K562 (cell line): ENCODE data around the gene TEPSIN. TPM values are rescaled to one million over a fixed set of nuclear protein-coding genes. Genes with fewer than 3 reads are reported as not detected.

Experiments used
- BRD9 ChIP-seq: fragments of 450-650 bp; IDR thresholded peaks from 2 replicates; pipeline ENCODE4 v1.6.1; 2018; ENCODE audit warnings: low read depth; ENCODE audit not compliant: partially characterized antibody
- ELF2 ChIP-seq: fragments of 250-450 bp; sonication (Bioruptor Pico); IDR thresholded peaks from 2 replicates; pipeline ENCODE4 v1.5.0; 2021; ENCODE audit warnings: mild to moderate bottlenecking
- ESRRB ChIP-seq: fragments of 250-450 bp; sonication (Bioruptor Pico); IDR thresholded peaks from 2 replicates; pipeline ENCODE4 v1.5.0; 2020; ENCODE audit warnings: mild to moderate bottlenecking, moderate library complexity, borderline replicate concordance
- GABPA ChIP-seq: fragments of 200-800 bp; sonication (Bioruptor generic); conservative IDR thresholded peaks from 2 replicates; pipeline ENCODE4 v1.6.1; 2016; ENCODE audit warnings: low read depth, missing genetic modification characterization, missing compliant biosample characterization
- GABPB1 ChIP-seq: sonication (generic); formaldehyde crosslinking; IDR thresholded peaks from 2 replicates; pipeline ENCODE4 v1.8.0; 2022; ENCODE audit warnings: mild to moderate bottlenecking, missing genetic modification reagents
- HDAC1 ChIP-seq, 2 experiments: fragments of 450-650 bp; IDR thresholded peaks; 2 replicates each; pipeline ENCODE4 v1.6.1; 2016 to 2017; ENCODE audit warnings: inconsistent platforms in 1 of 2, mild to moderate bottlenecking in 1 of 2, moderate library complexity in 1 of 2
- KDM5B ChIP-seq: fragments of 200-600 bp; sonication (generic); IDR thresholded peaks from 2 replicates; pipeline ENCODE4 v1.6.1; 2012; ENCODE audit warnings: low read depth, mild to moderate bottlenecking, moderate library complexity, low read length, control low read depth, inconsistent platforms; ENCODE audit not compliant: insufficient replicate concordance
- L3MBTL2 ChIP-seq: fragments of 450-650 bp; IDR thresholded peaks from 2 replicates; pipeline ENCODE4 v1.6.1; 2016; ENCODE audit warnings: mild to moderate bottlenecking, moderate library complexity
- LCOR ChIP-seq: sonication (generic); formaldehyde crosslinking; IDR thresholded peaks from 2 replicates; pipeline ENCODE4 v1.8.0; 2022; ENCODE audit warnings: mild to moderate bottlenecking, missing genetic modification reagents
- MAX ChIP-seq: sonication (generic); formaldehyde crosslinking; IDR thresholded peaks from 2 replicates; pipeline ENCODE4 v1.9.0; 2022; ENCODE audit warnings: mild to moderate bottlenecking, missing genetic modification reagents
- MBD2 ChIP-seq: sonication (generic); IDR thresholded peaks from 2 replicates; pipeline ENCODE4 v1.6.1; 2016; ENCODE audit warnings: low read depth, borderline replicate concordance
- NCOA6 ChIP-seq: fragments of 450-650 bp; IDR thresholded peaks from 2 replicates; pipeline ENCODE4 v1.6.1; 2017; ENCODE audit warnings: mild to moderate bottlenecking
- NUFIP1 ChIP-seq: fragments of 450-650 bp; IDR thresholded peaks from 2 replicates; pipeline ENCODE4 v1.6.1; 2018; ENCODE audit not compliant: partially characterized antibody
- PHF20 ChIP-seq: fragments of 450-650 bp; IDR thresholded peaks from 2 replicates; pipeline ENCODE4 v1.6.1; 2018; ENCODE audit not compliant: partially characterized antibody
- RBBP5 ChIP-seq: fragments of 200-600 bp; sonication (generic); IDR thresholded peaks from 2 replicates; pipeline ENCODE4 v1.6.1; 2012; ENCODE audit warnings: borderline replicate concordance, mild to moderate bottlenecking, low read length, control low read depth, inconsistent platforms; ENCODE audit not compliant: insufficient read depth, poor library complexity, severe bottlenecking
- RNF2 ChIP-seq: sonication (generic); IDR thresholded peaks from 2 replicates; pipeline ENCODE4 v1.6.1; 2016
- RUNX1 ChIP-seq: sonication (generic); IDR thresholded peaks from 2 replicates; pipeline ENCODE4 v1.6.1; 2016; ENCODE audit warnings: antibody characterized with exemption, low read depth
- SMAD1 ChIP-seq: fragments of 150-350 bp; IDR thresholded peaks from 2 replicates; pipeline ENCODE4 v1.6.1; 2014; ENCODE audit warnings: low read length, low read depth; ENCODE audit not compliant: partially characterized antibody
- SP2 ChIP-seq: IDR thresholded peaks from 2 replicates; pipeline ENCODE4 v1.6.1; 2011; ENCODE audit warnings: mild to moderate bottlenecking, low read depth, low read length, moderate library complexity; ENCODE audit not compliant: poor library complexity, severe bottlenecking; ENCODE audit errors: extremely low read depth
- ZBTB34 ChIP-seq: fragments of 250-450 bp; sonication (Bioruptor Pico); IDR thresholded peaks from 2 replicates; pipeline ENCODE4 v1.8.0; 2021; ENCODE audit warnings: mild to moderate bottlenecking, moderate library complexity
- ZFP36 ChIP-seq: fragments of 150-350 bp; IDR thresholded peaks from 2 replicates; pipeline ENCODE4 v1.6.1; 2018; ENCODE audit warnings: low read length, low read depth; ENCODE audit not compliant: partially characterized antibody
- ZFX ChIP-seq: sonication (generic); formaldehyde crosslinking; IDR thresholded peaks from 2 replicates; pipeline ENCODE4 v1.8.0; 2022; ENCODE audit warnings: mild to moderate bottlenecking, missing genetic modification reagents, moderate library complexity
- ZZZ3 ChIP-seq: fragments of 450-650 bp; IDR thresholded peaks from 2 replicates; pipeline ENCODE4 v1.6.1; 2016; ENCODE audit warnings: antibody characterized with exemption, mild to moderate bottlenecking, moderate library complexity
- polyA plus RNA-seq, 8 experiments: library from polyadenylated mRNA; depleted of rRNA in 4 of 8; stranded (reverse) in 5 of 8; unstranded in 3 of 8; fragments of >200 nt; fragmentation: Nextera tagmentation in 2 of 8; fragmentation: Illumina TruSeq in 1 of 8; extraction: Ambion mirVana in 2 of 8; extraction: Trizol in 1 of 8; gene quantifications; 2 replicates each; pipeline versions ENCODE4 v1.2.1 to v1.2.3, GENCODE V29; 2011 to 2014; ENCODE audit warnings: inconsistent platforms in 1 of 8, missing spikeins in 1 of 8
- total RNA-seq, 7 experiments: library from RNA; depleted of rRNA in 6 of 7; stranded (reverse); fragments of >200 nt in 6 of 7; fragmentation: Illumina TruSeq in 2 of 7; extraction: Trizol in 2 of 7; gene quantifications; 2 replicates each; pipeline versions ENCODE4 v1.2.1 to v1.2.3, GENCODE V29; 2011 to 2021; ENCODE audit warnings: low replicate concordance in 1 of 7
- TF ChIP-seq, protein P1 (sequence below), 2 experiments: fragments of 450-650 bp in 1 of 2; sonication (generic) in 1 of 2; formaldehyde crosslinking in 1 of 2; IDR thresholded peaks in 1 of 2; conservative IDR thresholded peaks in 1 of 2; 2 replicates each; pipeline versions ENCODE4 v1.6.1 to v1.8.1; 2016 to 2023; ENCODE audit warnings: mild to moderate bottlenecking in 2 of 2, moderate library complexity in 2 of 2, inconsistent platforms in 1 of 2, missing genetic modification reagents in 1 of 2
- TF ChIP-seq, protein P2 (sequence below): sonication (generic); formaldehyde crosslinking; IDR thresholded peaks from 2 replicates; pipeline ENCODE4 v1.8.0; 2022; ENCODE audit warnings: missing genetic modification reagents, mild to moderate bottlenecking, moderate library complexity, borderline replicate concordance

TEPSIN gene
- total and polyA plus RNA-seq, 9 of the 15 experiments (the other 6 are each of a cell fraction or from before 2014, with no cell fraction given), result 0.80 to 29.8 (median 5.3) TPM

DNA sequence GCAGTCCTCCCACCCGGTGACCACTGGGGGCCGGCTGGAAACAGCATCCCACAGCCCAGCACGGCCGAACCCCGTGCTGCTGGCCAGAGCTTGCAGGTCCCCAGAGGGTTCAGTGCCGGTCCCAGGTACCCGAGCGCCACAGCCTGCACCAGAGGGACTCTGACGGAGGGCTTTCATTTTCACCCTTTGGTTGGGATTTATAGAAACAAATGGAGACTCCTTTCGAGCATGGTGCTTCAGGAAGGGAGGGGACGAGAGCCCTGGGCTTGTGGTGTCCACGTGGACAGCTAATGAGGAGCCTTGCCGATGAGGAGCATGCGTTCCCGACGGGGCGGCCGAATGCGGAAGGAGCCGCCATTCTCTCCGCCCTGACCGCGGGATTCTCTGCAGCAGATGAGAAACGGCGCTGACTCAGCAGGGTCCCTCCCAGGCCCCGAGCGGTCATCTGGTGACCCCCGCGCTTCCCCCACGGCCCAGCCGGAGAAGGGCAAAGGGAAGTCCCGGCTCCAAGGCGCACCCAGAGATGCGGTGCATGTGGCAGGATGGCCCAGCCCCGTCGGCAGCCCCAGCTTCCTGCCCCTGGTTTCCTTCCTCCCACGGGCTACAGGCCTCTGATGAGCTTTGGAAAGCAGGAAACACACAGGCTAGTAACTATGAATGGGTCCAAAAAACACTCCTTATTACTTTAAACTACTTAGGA lies 46.5 kb upstream of the TEPSIN start (continued):
- peak; percentile 88 for TF ChIP-seq MAX (CRISPR knock-in tag)
- peak; percentile 84 for TF ChIP-seq PHF20
- TF ChIP-seq, protein P1, sequence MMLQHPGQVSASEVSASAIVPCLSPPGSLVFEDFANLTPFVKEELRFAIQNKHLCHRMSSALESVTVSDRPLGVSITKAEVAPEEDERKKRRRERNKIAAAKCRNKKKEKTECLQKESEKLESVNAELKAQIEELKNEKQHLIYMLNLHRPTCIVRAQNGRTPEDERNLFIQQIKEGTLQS (IDR thresholded peaks at IDR 0.05), result 0 out of 2 replicates have a peak, but pooled peaks have one; percentile 30
- TF ChIP-seq, protein P1 (CRISPR knock-in tag; conservative IDR thresholded peaks at IDR 0.05), result no peak
- TF ChIP-seq ZFX (CRISPR knock-in tag), result peak; percentile 86
- peak; percentile 82 for TF ChIP-seq ELF2 (CRISPR knock-in tag)
- TF ChIP-seq NUFIP1, result peak; percentile 68
- no peak for TF ChIP-seq RUNX1
- TF ChIP-seq ZBTB34 (CRISPR knock-in tag), result 0 out of 2 replicates have a peak, but pooled peaks have one; percentile 53
- peak; percentile 92 for TF ChIP-seq NCOA6
- peak; percentile 35 for TF ChIP-seq SMAD1
- TF ChIP-seq, protein P2, sequence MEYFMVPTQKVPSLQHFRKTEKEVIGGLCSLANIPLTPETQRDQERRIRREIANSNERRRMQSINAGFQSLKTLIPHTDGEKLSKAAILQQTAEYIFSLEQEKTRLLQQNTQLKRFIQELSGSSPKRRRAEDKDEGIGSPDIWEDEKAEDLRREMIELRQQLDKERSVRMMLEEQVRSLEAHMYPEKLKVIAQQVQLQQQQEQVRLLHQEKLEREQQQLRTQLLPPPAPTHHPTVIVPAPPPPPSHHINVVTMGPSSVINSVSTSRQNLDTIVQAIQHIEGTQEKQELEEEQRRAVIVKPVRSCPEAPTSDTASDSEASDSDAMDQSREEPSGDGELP (CRISPR knock-in tag), result peak; percentile 86
- no peak for TF ChIP-seq ESRRB (CRISPR knock-in tag)
- TF ChIP-seq GABPB1 (CRISPR knock-in tag), result 0 out of 2 replicates have a peak, but pooled peaks have one; percentile 29
- 0 out of 2 replicates have a peak, but pooled peaks have one; percentile 55 for TF ChIP-seq LCOR (CRISPR knock-in tag)
- TF ChIP-seq MBD2, result 0 out of 2 replicates have a peak, but pooled peaks have one; percentile 32
- 0 out of 2 replicates have a peak, but pooled peaks have one; percentile 16 for TF ChIP-seq ZZZ3
- peak; percentile 18 for TF ChIP-seq ZFP36
- peak; percentile 90 for TF ChIP-seq L3MBTL2
- TF ChIP-seq RNF2, result no peak
- TF ChIP-seq RBBP5, result peak; percentile 53
- peak in 1 of 2 experiments; percentile 53; a peak in 1 of 4 replicates for TF ChIP-seq HDAC1 (IDR thresholded peaks at IDR 0.05)
- TF ChIP-seq SP2, result no peak
- TF ChIP-seq GABPA, result peak; percentile 51
- no peak for TF ChIP-seq BRD9
- TF ChIP-seq KDM5B, result peak; percentile 44
